ENCODE measurements around the gene RNF25. TPM values are rescaled to one million over a fixed set of nuclear protein-coding genes. Genes with fewer than 3 reads are reported as not detected.

The RNF25 gene
- total and polyA plus RNA-seq, 2 of the 8 experiments (the other 6 are each of a cell fraction or from before 2014, with no cell fraction given), result 19.6 to 29.6 TPM

GRCh38 chr2:218710687-218711549 lies 39.1 kb upstream of the RNF25 start, which contains the start of gene TTLL4 (continued):
- TF ChIP-seq CHD7 (IDR thresholded peaks at IDR 0.05; ENCODE audit: insufficient replicate concordance, low read length), result no peak
- peak; percentile 30 to 49; a peak in 2 of 4 replicates for TF ChIP-seq RAD21 (IDR thresholded peaks at IDR 0.05 in 1 of 2, conservative IDR thresholded peaks at IDR 0.05 in 1 of 2; ENCODE audit: low read depth in 2 of 2, low read length in 2 of 2)
- TF ChIP-seq TBP (IDR thresholded peaks at IDR 0.05; ENCODE audit: low read depth, low read length), result no peak; the same call in 1 of the 2 replicates
- no peak for TF ChIP-seq SP2 (IDR thresholded peaks at IDR 0.05; ENCODE audit: low read length)
- TF ChIP-seq SP4 (IDR thresholded peaks at IDR 0.05; ENCODE audit: low read length), result peak; percentile 82; the same call in 1 of the 2 replicates
- peak; percentile 74; the same call in 1 of the 2 replicates for TF ChIP-seq RBBP5 (IDR thresholded peaks at IDR 0.05; ENCODE audit: borderline replicate concordance, low read depth, low read length)
- peak; percentile 66 to 76 for TF ChIP-seq POLR2A (IDR thresholded peaks at IDR 0.05; ENCODE audit: control extremely low read depth in 1 of 2, low read depth in 2 of 2, low read length in 2 of 2)
- TF ChIP-seq BCL11A (IDR thresholded peaks at IDR 0.05; ENCODE audit: low read depth in 2 of 2, low read length in 2 of 2), result no peak
- TF ChIP-seq FOSL1 (IDR thresholded peaks at IDR 0.05; ENCODE audit: insufficient read depth, low read depth, low read length), result no peak
- no peak for TF ChIP-seq TAF7 (optimal IDR thresholded peaks at IDR 0.05; ENCODE audit: borderline replicate concordance, low read depth, low read length)

All from H1 (cell line).